ENCODE measurements around the gene TASOR2.

- TF ChIP-seq POLR2AphosphoS5 (IDR thresholded peaks at IDR 0.05; ENCODE audit: low read depth, low read length) (no peak), POLR2A (IDR thresholded peaks at IDR 0.05; ENCODE audit: low read depth, low read length) (no peak)
Measured at GRCh38 chr10:5645944-5646617, 38.6 kb upstream of the TASOR2 start.

All from GM12892 (cell line).